ENCODE results near the gene IGHMBP2. TPM values are rescaled to one million over a fixed set of nuclear protein-coding genes. Genes with fewer than 3 reads are reported as not detected.

The IGHMBP2 gene
- total RNA-seq, 2 donors from 2014 or later = 8.5 to 8.8 TPM

DNA sequence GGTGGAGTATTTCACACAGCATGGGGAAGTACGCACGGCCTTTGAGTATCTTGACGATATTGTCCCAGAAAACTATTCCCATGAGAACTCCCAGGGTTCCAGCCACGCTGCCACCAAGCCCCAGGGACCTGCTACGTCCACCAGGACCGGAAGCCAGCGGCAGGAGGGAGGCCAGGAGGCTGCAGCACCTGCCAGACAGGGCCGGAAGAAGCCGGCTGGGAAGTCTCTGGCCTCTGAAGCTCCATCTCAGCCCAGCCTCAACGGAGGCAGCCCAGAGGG, 32.6 kb downstream of the IGHMBP2 start:
- Histone ChIP-seq H3K27ac (no peak overlapping the region), H3K36me3 (peaks cover 62% of the 10 kb centered on the region)

DNA sequence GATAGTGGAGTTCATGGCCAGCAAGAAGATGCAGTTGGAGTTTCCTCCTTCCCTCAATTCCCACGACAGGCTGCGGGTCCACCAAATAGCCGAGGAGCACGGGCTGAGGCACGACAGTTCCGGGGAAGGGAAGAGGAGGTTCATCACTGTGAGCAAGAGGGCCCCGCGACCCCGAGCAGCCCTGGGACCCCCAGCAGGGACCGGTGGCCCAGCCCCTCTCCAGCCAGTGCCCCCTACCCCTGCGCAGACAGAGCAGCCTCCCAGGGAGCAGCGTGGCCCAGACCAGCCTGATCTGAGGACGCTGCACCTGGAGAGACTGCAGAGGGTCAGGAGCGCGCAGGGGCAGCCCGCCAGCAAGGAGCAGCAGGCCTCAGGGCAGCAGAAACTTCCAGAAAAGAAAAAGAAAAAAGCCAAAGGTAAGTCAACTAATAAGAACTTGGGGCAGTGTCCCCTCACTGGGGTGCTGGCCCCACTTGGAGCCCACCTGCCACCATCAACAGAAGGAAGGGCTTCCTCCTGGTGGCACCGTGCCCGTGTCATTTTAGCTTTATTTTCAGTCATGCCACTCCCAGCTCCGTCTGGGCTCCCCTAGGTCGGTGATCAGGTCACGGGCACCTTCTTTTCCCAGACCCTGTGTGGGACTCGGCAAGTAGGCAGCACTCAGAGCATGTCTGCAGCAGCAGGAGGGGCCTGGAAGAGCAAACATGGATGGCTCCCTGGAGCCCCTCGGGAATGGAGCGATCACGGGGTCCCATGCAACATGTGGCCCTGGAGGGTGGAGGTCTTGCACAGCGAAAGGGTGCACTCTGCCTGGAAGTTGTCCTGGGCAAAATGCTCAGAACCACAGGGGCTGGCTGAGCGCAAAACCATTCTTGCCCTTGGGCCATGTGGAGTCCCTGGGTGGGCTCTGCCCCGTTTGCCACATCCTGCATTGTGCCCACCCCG, 33.3 kb downstream of the IGHMBP2 start:
- no peaks in the 10 kb centered on the region for H3K9me3 ChIP-seq
- no peaks in the 10 kb centered on the region for H3K27me3 ChIP-seq
- H3K4me1 ChIP-seq = no peaks in the 10 kb centered on the region
- H3K4me3 ChIP-seq = no peak overlapping the region
- H3K27ac ChIP-seq = no peak overlapping the region
- peaks cover 60% of the 10 kb centered on the region for H3K36me3 ChIP-seq
- TF ChIP-seq, protein P1, sequence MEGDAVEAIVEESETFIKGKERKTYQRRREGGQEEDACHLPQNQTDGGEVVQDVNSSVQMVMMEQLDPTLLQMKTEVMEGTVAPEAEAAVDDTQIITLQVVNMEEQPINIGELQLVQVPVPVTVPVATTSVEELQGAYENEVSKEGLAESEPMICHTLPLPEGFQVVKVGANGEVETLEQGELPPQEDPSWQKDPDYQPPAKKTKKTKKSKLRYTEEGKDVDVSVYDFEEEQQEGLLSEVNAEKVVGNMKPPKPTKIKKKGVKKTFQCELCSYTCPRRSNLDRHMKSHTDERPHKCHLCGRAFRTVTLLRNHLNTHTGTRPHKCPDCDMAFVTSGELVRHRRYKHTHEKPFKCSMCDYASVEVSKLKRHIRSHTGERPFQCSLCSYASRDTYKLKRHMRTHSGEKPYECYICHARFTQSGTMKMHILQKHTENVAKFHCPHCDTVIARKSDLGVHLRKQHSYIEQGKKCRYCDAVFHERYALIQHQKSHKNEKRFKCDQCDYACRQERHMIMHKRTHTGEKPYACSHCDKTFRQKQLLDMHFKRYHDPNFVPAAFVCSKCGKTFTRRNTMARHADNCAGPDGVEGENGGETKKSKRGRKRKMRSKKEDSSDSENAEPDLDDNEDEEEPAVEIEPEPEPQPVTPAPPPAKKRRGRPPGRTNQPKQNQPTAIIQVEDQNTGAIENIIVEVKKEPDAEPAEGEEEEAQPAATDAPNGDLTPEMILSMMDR (IDR thresholded peaks at IDR 0.05) = no peak
- DNase-seq (ENCODE audit: low spot score) = no peak

More for the DNA sequence above, 32.6 kb downstream of the IGHMBP2 start:
- H3K27me3 ChIP-seq = no peaks in the 10 kb centered on the region
- H3K4me1 ChIP-seq = no peaks in the 10 kb centered on the region
- TF ChIP-seq, protein P1 (IDR thresholded peaks at IDR 0.05) = no peak
- no peak for DNase-seq (ENCODE audit: low spot score)
- no peak overlapping the region for H3K4me3 ChIP-seq
- no peaks in the 10 kb centered on the region for H3K9me3 ChIP-seq

DNA sequence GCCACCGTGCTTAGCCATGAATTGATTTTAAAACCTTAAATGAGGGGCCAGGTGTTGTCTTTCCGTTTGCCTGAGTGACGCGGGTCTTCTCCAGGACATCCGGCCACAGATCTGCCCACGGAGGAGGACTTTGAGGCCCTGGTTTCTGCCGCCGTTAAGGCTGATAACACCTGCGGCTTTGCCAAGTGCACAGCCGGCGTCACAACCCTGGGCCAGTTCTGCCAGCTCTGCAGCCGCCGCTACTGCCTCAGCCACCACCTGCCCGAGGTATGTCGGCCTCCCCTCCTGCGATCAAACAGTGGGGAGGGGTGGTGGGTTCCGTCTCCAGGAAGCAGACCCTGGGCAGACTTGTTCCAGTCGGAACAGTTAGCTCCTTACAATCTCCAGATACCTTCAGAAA, 34.4 kb downstream of the IGHMBP2 start:
- H3K27me3 ChIP-seq = no peaks in the 10 kb centered on the region
- peaks cover 0 to 5% of the 10 kb centered on the region in 2 donors for H3K4me1 ChIP-seq
- H3K36me3 ChIP-seq = peaks cover 60% of the 10 kb centered on the region
- H3K27ac ChIP-seq = no peak overlapping the region
- H3K9me3 ChIP-seq = no peaks in the 10 kb centered on the region
- no peak overlapping the region for H3K4me3 ChIP-seq
- TF ChIP-seq, protein P1 (IDR thresholded peaks at IDR 0.05) = no peak
- no peak for DNase-seq (ENCODE audit: low spot score)

DNA sequence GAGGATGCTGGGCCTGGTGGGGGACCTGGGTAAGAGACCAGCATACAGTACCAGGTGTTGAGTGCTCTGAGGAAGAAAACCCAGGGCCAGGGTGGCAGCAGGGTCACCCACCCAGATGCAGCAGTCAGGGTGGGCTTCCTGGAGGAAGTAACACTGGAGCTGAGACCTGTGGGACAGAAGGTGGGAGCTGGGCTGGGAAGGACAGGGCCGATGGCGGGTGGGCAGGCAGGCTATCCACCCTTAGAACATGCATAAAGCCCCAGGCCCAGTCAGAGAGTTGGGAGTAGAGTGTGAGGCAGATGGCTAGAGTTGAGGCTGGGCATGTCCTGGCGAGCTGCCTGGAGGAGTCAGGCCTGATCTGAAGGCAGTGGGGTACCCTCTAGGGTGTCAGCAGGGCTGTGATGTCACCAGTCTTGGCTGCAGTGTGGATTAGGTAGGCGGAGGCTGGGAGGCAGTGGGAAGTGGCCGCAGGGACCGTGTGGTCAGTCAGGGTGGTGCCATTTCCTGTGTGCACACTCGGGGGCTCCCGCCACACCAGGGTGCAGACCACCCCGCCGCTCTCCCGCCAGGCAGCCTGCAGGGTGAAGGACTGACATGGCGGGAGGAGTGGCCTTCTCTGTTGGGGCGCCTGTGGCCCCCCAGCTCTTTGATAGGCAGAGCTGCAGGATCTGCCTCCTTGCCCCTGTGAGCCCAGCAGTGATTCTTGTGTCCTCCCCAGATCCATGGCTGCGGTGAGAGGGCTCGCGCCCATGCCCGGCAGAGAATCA, 35.3 kb downstream of the IGHMBP2 start:
- H3K27me3 ChIP-seq = no peaks in the 10 kb centered on the region
- DNase-seq (ENCODE audit: low spot score) = no peak
- H3K36me3 ChIP-seq = peaks cover 59% of the 10 kb centered on the region
- no peak overlapping the region for H3K27ac ChIP-seq
- H3K4me3 ChIP-seq = no peak overlapping the region
- no peaks in the 10 kb centered on the region for H3K9me3 ChIP-seq
- TF ChIP-seq, protein P1 (IDR thresholded peaks at IDR 0.05) = no peak
- H3K4me1 ChIP-seq = peaks cover 0 to 7% of the 10 kb centered on the region in 2 donors

DNA sequence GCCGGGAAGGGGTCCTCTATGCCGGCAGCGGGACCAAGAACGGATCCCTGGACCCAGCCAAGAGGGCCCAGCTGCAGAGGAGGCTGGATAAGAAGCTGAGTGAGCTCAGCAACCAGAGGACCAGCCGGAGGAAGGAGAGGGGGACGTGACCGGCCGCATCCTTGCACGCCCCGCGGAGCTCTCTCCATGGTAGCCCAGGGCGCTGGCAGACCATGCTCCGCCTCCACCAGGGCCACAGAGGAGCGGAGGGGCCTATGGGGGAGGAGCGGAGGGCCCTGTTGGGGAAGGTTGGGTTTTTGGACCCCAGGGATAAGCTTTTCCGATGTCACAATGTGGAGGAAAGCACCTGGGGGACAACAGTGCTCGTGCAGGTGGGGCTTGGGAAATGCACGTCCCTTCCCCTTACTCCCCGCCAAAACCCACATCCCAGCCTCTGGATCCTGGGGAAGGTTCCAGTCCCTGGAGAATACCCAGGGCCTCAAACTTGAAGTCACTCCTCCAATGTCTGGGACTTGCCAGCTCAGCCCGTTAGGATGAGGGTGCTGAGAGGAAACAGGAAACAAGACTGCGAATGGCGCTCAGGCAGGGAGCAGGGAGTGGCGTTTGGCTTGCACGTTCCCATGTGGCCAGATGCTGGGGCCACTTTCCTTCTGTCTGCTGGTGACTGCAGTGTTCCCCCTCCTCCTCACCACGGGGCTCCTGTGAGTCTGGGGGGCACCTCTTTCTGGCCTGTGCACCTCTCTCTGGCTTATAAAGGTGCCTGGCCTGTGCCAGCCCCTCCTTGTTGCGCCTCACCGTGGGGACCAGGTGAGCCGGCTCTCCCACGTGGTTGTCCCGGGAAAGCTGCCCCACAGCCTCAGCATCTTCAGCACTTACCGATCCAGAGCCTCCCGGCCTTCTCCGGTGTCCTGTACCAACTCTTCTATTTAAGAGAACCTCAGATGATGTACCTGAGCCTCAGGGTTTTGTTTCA, 36.2 kb downstream of the IGHMBP2 start:
- peaks cover 0 to 7% of the 10 kb centered on the region in 2 donors for H3K4me1 ChIP-seq
- no peak overlapping the region for H3K27ac ChIP-seq
- H3K9me3 ChIP-seq = no peaks in the 10 kb centered on the region
- H3K4me3 ChIP-seq = no peak overlapping the region
- DNase-seq (ENCODE audit: low spot score) = no peak
- H3K36me3 ChIP-seq = peaks cover 50% of the 10 kb centered on the region
- H3K27me3 ChIP-seq = no peaks in the 10 kb centered on the region
- TF ChIP-seq, protein P1 (IDR thresholded peaks at IDR 0.05) = no peak

Data from right atrium auricular region (tissue), 2 donors.